Measurements from ENCODE around the gene RFNG.

RFNG gene

DNA sequence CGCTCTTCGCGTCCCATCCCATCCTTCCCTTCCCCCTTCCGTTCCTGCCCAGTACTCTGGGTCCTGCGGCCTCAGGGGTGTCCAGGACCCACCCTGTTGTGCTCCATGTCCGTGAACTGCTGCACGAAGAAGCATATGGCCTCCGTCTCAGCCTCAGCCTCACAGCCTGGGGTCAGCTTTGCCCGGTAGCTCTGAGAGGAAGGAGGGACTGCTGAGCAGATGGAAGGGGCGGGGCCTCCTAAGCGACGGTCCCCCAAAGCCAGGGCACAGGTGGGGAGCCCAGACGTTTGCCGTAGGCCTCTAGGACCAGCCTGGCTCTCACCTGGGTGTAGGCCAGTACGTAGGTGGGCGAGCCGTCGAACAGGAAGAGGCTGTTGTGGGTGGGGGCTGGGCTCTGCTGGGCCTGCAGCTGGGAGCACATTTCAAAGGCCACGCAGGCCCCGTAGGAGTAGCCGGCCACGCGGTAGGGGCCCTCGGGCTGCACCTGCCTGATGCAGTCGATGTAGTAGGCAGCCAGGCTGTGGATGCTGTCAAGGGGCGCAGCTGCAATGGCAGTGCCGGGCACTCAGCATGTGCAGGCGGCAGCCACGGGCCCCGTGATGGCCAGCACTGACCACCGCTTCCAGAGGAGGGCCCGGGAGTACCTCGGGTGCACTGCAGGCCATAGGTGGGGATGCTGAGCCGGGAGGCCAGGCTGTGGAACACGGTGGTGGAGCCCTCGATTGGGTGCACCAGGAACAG, 28.6 kb upstream of the RFNG start:
- no peak for DNase-seq (ENCODE audit: extremely low spot score, insufficient read length, low read depth)
- FAIRE-seq, result no peak

- FAIRE-seq (no peak), DNase-seq (ENCODE audit: extremely low spot score, insufficient read length, low read depth) (no peak)
Measured at GRCh38 chr17:82079001-82079677, 27.5 kb upstream of the RFNG start.

DNA sequence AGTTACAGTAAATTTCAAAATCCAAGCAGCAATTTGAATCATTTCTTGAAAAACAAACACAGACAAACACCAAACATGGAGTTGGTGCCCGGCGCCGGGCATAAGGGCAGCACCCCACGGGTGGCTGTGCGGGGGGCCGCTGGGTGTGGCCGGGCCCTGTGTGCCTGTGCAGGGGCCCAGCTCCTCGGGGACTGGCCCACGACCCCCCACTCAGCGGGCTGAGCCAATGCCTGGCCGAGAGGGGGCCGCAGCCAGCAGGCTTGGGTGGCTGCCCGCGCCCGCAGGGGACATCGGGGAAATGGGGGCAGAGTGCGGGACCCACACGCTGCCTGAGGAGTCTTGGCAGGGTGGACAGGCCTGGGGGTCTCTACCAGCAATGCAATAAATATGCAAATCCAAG, 26.8 kb upstream of the RFNG start:
- FAIRE-seq (no peak), DNase-seq (ENCODE audit: extremely low spot score, insufficient read length, low read depth) (no peak)

GRCh38 chr17:82077617-82078358, 26.2 kb upstream of the RFNG start:
- no peak for FAIRE-seq
- DNase-seq (ENCODE audit: extremely low spot score, insufficient read length, low read depth), result no peak

- DNase-seq (ENCODE audit: extremely low spot score, insufficient read length, low read depth), result no peak
Measured at GRCh38 chr17:82076785-82077591, 25.4 kb upstream of the RFNG start.

GRCh38 chr17:82076018-82076784, 24.6 kb upstream of the RFNG start:
- DNase-seq (ENCODE audit: extremely low spot score, insufficient read length, low read depth) (no peak), FAIRE-seq (no peak)

More at GRCh38 chr17:82076785-82077591, 25.4 kb upstream of the RFNG start:
- no peak for FAIRE-seq

DNA sequence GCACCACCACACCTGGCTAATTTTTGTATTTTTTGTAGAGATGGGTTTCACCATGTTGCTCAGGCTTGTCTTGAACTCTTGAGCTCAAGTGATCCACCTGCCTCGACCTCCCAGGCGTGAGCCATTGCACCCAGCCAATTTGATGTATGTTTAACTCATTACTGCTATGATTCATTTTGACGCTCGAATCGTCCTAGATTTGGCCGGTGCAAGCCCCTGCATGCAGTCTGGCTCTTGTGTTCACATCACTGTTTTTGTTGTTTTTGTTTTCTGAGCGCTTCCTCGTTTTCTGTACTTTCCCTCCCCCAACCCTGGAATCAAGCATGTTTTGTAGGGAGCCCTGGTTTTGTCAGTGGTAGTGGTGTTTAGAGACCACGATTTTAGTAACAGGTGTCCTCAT, 21.8 kb upstream of the RFNG start:
- FAIRE-seq, result no peak
- no peak for DNase-seq (ENCODE audit: extremely low spot score, insufficient read length, low read depth)

DNA sequence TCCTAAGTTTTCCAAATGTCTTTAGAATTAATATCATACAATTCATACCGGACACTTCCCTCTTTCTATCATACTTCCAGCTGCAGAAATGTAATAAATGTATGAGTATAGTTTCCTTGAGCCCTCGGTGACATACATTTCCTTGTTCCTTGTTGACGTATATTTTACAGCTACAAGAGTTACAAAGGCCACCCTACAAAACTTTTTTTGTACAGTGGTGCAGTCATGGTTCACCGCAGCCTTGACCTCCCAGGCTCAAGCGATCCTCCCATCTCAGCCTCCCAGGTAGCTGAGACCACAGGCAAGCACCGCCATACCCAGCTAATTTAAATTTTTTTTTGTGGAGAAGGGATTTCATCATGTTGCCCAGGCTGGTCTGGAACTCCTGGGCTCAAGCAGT, 21.2 kb upstream of the RFNG start:
- no peak for FAIRE-seq

GRCh38 chr17:82070611-82071010, 19.0 kb upstream of the RFNG start:
- FAIRE-seq (no peak), DNase-seq (ENCODE audit: extremely low spot score, insufficient read length, low read depth) (no peak)

More for the DNA sequence above, 21.2 kb upstream of the RFNG start:
- no peak for DNase-seq (ENCODE audit: extremely low spot score, insufficient read length, low read depth)

GRCh38 chr17:82065638-82066303, 14.2 kb upstream of the RFNG start, which contains the start of gene DUS1L:
TSS of gene DUS1L (minus strand) at chr17:82065804. CDS start at chr17:82065059, 745 bp downstream.
- FAIRE-seq, result no peak
- peak; percentile 84 for DNase-seq (ENCODE audit: extremely low spot score, insufficient read length, low read depth)

GRCh38 chr17:82065193-82065637, 13.6 kb upstream of the RFNG start:
- FAIRE-seq (no peak), DNase-seq (ENCODE audit: extremely low spot score, insufficient read length, low read depth) (no peak)

GRCh38 chr17:82064433-82065192, 13.0 kb upstream of the RFNG start:
- no peak for FAIRE-seq
- no peak for DNase-seq (ENCODE audit: extremely low spot score, insufficient read length, low read depth)

DNA sequence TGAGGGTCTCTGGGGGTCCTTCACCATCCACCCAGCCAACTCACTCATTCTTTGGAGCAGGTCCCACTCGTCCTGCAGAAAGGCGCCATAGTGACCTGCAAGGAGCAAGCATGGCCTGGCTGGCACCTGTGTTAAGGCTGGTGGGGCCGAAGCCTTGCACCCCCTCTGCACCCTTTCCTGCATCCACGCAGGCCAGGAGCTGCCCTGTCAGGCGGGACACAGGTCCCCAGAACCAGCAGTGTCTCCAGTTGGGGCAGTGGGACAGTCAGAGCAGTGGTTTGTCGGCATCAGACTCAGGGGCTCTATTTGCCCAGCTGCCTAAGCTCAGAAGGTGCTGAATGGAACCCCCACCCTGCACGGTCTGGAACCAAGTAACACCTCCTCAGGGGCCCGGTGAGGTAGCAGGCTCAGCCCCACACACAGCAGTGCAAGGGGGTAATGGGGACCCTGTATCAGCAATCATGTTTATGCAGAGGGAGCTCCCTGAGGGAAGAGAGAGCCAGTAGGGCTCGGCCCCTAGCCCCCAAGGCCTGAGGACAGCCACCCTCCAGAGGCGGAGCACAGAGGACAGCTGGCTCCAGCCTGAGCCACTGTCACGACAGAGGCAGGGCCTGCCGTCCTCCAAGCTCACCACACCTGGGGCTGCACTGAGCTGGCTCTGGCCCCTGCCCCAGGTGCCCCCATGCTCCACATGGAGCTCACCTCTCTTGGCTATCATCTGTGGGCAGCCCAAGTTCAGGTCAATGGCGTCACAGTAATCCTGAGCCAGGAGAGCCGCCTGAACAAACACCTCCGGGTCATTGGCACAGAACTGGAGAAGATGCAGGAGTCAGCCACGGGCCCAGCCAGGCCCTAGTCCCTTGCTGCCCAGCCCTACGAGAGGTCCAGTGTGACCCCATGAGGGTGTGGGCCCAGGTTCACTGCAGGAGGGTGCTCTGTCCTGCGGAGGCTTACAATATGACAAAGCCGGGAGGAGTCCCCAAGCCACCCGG, 12.1 kb upstream of the RFNG start:
- DNase-seq (ENCODE audit: extremely low spot score, insufficient read length, low read depth), result no peak
- no peak for FAIRE-seq

DNA sequence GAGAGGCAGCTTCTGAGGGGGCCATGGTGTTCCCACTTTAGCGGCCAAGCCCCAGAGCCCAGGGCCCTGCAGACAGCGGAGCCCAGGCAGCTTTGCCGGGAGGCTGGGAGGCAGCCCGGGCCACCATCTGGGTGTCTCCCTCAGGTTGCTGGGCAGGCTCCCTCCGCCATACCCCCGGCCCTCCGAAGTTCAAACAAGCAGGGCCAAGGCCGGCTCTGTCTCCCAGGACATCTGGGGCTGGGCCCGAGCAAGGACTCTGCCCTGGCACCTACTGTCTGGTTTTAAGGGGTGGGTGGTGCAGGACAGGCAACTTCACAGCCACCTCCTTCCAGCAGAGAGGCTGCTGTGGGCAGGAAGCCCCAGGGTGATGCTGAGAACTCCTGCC, 11.4 kb upstream of the RFNG start:
- FAIRE-seq (no peak), DNase-seq (ENCODE audit: extremely low spot score, insufficient read length, low read depth) (no peak)

DNA sequence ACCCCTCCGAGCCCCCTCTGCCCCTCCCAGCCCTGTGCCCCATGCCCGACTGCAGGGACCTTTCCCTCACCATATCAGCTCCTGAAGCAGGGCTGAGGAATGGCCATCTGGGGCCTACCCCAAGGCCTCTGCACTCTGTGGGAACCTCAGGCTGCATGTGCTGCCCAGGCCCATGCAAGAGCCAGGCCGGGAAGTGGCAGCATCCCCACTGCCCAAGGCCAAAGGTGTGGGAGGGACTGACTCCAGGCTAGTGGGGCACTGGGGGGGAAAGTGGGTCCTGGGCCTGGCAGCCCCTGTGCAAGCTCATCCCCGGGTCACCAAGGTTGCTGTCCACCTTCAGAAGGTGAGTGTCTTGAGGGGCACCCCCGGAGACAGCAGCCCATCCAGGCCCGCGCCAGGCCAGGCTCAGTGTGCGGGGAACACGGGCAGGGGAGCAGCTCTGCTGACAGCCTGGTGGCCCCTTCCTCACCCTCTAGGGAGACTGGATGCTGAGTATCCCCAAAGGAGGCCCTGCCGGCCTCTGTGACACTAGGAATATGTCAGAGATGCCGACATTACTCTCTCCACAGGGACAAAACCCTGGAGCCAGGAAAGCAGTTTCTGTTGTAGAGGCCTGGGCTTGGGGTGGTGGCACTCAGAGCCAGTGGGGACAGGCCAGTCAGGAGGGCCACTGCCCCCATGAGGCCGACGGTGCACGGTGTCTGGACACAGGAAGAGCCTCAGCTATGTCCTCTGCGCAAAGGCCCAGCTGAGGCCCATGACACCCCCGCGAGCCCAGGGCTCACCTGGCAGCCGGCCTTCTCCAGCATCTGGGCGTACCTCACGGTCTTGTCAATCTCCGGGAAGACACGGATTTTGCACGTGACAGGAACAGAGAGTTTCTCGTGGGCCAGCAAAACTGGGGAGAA, 10.7 kb upstream of the RFNG start:
- no peak for DNase-seq (ENCODE audit: extremely low spot score, insufficient read length, low read depth)
- no peak for FAIRE-seq

All from GM18507 (cell line).